NT2/D1 (cell line): ENCODE measurements around the gene ADAMTS12.

Source experiments
- SUZ12 ChIP-seq: IDR thresholded peaks from 2 replicates; pipeline ENCODE4 v1.6.1; 2011; ENCODE audit not compliant: insufficient read length, insufficient read depth; ENCODE audit errors: extremely low read depth
- ZNF274 ChIP-seq: IDR thresholded peaks from 2 replicates; pipeline ENCODE4 v1.6.1; 2011; ENCODE audit warnings: mild to moderate bottlenecking, low read depth, low read length

- no peak for TF ChIP-seq SUZ12
- TF ChIP-seq ZNF274 = no peak
Observed at GRCh38 chr5:33937707-33938506, 46.1 kb upstream of the ADAMTS12 start.
